ENCODE measurements around the gene KLHL29. TPM values are rescaled to one million over a fixed set of nuclear protein-coding genes. Genes with fewer than 3 reads are reported as not detected.

KLHL29 gene
- total and polyA plus RNA-seq, 9 donors, result 3.0 to 6.6 (median 3.9) TPM

DNA sequence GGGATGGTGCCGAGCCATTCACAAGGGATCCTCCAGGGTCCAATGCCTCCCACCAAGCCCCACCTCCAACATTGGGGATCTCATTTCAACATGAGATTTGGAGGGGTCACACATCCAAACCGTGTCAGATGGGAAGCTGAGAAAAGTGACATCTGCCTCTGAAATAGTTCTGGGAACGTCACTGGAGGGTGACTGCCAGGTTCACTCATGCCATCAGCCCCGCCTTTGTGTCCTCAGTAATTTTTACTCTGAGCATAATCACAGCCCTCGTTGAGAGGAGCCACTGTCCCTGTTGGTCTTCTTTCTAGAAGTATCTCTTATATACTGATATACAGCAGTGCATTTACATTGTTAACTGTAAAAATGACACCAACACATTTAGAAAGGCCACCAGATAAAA lies 67.4 kb downstream of the KLHL29 start:
- 84 to 93% (median 88%) methylated on average over 5 of the region's 5 CpGs for WGBS, 3 donors
- no peak for DNase-seq
- peaks cover 2% of the 10 kb centered on the region for H3K4me1 ChIP-seq (ENCODE audit: insufficient read depth)
- H3K9me3 ChIP-seq, result no peaks in the 10 kb centered on the region
- H3K4me3 ChIP-seq, result no peak overlapping the region
- intact Hi-C loops (cut with DNase I), result no loop called here
- H3K27me3 ChIP-seq, result no peaks in the 10 kb centered on the region
- no peaks in the 10 kb centered on the region for H3K36me3 ChIP-seq
- TF ChIP-seq EP300 (IDR thresholded peaks at IDR 0.05), result no peak
- TF ChIP-seq, protein P1, sequence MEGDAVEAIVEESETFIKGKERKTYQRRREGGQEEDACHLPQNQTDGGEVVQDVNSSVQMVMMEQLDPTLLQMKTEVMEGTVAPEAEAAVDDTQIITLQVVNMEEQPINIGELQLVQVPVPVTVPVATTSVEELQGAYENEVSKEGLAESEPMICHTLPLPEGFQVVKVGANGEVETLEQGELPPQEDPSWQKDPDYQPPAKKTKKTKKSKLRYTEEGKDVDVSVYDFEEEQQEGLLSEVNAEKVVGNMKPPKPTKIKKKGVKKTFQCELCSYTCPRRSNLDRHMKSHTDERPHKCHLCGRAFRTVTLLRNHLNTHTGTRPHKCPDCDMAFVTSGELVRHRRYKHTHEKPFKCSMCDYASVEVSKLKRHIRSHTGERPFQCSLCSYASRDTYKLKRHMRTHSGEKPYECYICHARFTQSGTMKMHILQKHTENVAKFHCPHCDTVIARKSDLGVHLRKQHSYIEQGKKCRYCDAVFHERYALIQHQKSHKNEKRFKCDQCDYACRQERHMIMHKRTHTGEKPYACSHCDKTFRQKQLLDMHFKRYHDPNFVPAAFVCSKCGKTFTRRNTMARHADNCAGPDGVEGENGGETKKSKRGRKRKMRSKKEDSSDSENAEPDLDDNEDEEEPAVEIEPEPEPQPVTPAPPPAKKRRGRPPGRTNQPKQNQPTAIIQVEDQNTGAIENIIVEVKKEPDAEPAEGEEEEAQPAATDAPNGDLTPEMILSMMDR (IDR thresholded peaks at IDR 0.05), result no peak
- TF ChIP-seq POLR2A (IDR thresholded peaks at IDR 0.05), result no peak
- no peak overlapping the region for H3K27ac ChIP-seq

- Histone ChIP-seq H3K4me1 (ENCODE audit: insufficient read depth) (peaks cover 2% of the 10 kb centered on the region), H3K27me3 (no peaks in the 10 kb centered on the region), H3K4me3 (no peak overlapping the region), H3K27ac (peak overlapping the region in 1 of 2 donors; percentile 33), H3K9me3 (no peaks in the 10 kb centered on the region), H3K36me3 (no peaks in the 10 kb centered on the region)
- 57 to 59% (median 58%) methylated on average over 9 of the region's 9 CpGs for WGBS, 3 donors
- intact Hi-C loops (cut with DNase I), result no loop called here
- no peak for DNase-seq
- TF ChIP-seq POLR2A (IDR thresholded peaks at IDR 0.05), result no peak
Observed at GRCh38 chr2:23452853-23453420, 68.0 kb downstream of the KLHL29 start.

- TF ChIP-seq EP300 (IDR thresholded peaks at IDR 0.05) (no peak), POLR2A (IDR thresholded peaks at IDR 0.05) (no peak)
- TF ChIP-seq, protein P1 (IDR thresholded peaks at IDR 0.05), result no peak
- no peak for DNase-seq
- Histone ChIP-seq H3K4me1 (ENCODE audit: insufficient read depth) (peaks cover 2% of the 10 kb centered on the region), H3K4me3 (no peak overlapping the region), H3K27me3 (no peaks in the 10 kb centered on the region), H3K9me3 (no peaks in the 10 kb centered on the region), H3K27ac (peak overlapping the region in 1 of 2 donors; percentile 33), H3K36me3 (no peaks in the 10 kb centered on the region)
- 24 to 43% (median 37%) methylated on average over 8 of the region's 8 CpGs for WGBS, 3 donors
- intact Hi-C loops (cut with DNase I), result no loop called here
Observed at GRCh38 chr2:23453432-23453831, 68.5 kb downstream of the KLHL29 start.

DNA sequence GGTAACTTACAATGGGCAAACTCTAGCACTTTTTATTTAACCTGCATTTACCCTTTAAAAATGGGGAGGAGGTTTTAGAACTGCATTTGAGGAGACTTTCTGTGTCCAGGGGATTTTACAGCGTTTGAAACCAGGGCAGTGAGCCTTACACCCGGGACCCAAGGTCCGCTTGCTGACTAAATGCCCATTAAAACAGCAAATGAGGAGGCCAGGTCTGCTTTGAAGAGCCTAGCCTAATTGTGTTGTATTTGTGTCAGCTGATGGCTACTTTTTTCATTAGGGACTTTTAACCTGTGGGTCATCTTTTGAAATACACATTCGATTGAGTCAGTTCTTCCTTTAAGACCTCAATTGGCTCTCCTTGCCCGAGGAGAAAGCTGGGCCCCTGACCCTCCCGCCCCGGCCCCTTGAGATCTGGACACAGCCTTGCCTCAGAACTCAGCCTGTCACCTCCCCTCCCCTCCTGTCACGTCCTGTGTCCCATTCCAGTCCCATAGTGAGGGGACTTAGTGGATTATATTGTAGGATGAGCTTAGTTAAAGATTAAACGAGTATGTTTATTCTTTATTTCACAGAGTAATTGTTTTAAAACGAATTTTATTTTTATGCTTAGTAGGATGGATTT lies 69.0 kb downstream of the KLHL29 start:
- intact Hi-C loops (cut with DNase I), result no loop called here
- Histone ChIP-seq H3K27ac (peak overlapping the region in 1 of 2 donors; percentile 33), H3K27me3 (no peaks in the 10 kb centered on the region), H3K4me1 (ENCODE audit: insufficient read depth) (peaks cover 2% of the 10 kb centered on the region), H3K36me3 (no peaks in the 10 kb centered on the region), H3K9me3 (no peaks in the 10 kb centered on the region), H3K4me3 (no peak overlapping the region)
- no peak for DNase-seq
- WGBS, 3 donors, result 69 to 83% (median 79%) methylated on average over 10 of the region's 10 CpGs
- TF ChIP-seq, protein P1 (IDR thresholded peaks at IDR 0.05), result no peak
- no peak for TF ChIP-seq POLR2A (IDR thresholded peaks at IDR 0.05)
- TF ChIP-seq EP300 (IDR thresholded peaks at IDR 0.05), result no peak

DNA sequence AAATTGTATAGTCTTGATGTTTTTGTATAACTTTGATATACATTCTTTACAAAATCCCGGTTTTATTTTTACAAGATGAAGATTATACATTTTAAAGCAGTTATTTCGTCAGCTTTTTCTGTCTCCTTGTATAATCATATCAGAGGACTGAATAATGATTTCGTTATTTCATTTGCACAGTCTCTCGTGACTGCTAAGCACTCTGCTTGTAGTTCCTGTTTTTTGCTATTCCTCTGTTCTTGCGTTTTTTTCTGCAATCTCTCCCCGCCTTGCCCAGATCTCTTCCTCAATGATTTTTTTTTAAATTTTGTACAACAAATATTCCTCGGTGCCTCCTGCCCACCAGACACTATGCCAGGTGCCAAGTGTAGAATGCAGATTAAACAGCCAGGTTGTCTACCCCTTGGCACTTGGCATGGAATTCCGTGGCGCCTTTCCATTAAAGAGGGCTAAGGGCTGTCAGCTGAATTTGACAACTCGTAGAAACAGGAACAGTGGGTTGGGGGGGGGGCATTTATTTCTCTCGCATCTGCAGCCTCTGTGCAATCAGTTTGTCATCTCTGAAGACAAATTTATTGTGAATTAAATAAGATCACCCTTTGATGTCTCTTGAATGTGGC lies 69.6 kb downstream of the KLHL29 start:
- Histone ChIP-seq H3K36me3 (no peaks in the 10 kb centered on the region), H3K4me3 (no peak overlapping the region), H3K4me1 (ENCODE audit: insufficient read depth) (peaks cover 2% of the 10 kb centered on the region), H3K27ac (peak overlapping the region in 1 of 2 donors; percentile 33), H3K9me3 (no peaks in the 10 kb centered on the region), H3K27me3 (no peaks in the 10 kb centered on the region)
- TF ChIP-seq POLR2A (IDR thresholded peaks at IDR 0.05), result no peak
- TF ChIP-seq EP300 (IDR thresholded peaks at IDR 0.05), result no peak
- TF ChIP-seq, protein P1 (IDR thresholded peaks at IDR 0.05), result no peak
- intact Hi-C loops (cut with DNase I), result no loop called here
- 66 to 84% (median 81%) methylated on average over 11 of the region's 11 CpGs for WGBS, 3 donors
- DNase-seq, result no peak

Measured in ovary (tissue), 9 donors.